ENCODE measurements around the gene MIAT.

Gene MIAT

GRCh38 chr22:26660961-26661578 is 3.7 kb downstream of the MIAT start:
- Histone ChIP-seq H3K4me3 (ENCODE audit: low read depth, low read length) (no peak overlapping the region), H3K4me1 (ENCODE audit: control insufficient read depth, insufficient read depth, low read length) (peaks cover 3% of the 10 kb centered on the region; the same call in 1 of the 2 replicates), H3K36me3 (ENCODE audit: control insufficient read depth in 2 of 2, insufficient read depth in 1 of 2, low read length in 2 of 2) (no peaks in the 10 kb centered on the region), H3K9me3 (ENCODE audit: control insufficient read depth, insufficient read depth, low read depth, low read length) (no peaks in the 10 kb centered on the region), H3K27ac (ENCODE audit: extremely low read depth, low read depth, low read length) (no peak overlapping the region)
- TF ChIP-seq KLF8 (tag by site-specific recombination; IDR thresholded peaks at IDR 0.05) (no peak), ZFHX2 (tag by site-specific recombination; conservative IDR thresholded peaks at IDR 0.05) (no peak), ZFP69B (tag by site-specific recombination; IDR thresholded peaks at IDR 0.05) (peak; percentile 66; the same call in 1 of the 2 replicates), HOXD13 (CRISPR knock-in tag; IDR thresholded peaks at IDR 0.05; ENCODE audit: borderline replicate concordance) (no peak), ZNF777 (tag by site-specific recombination; IDR thresholded peaks at IDR 0.05; ENCODE audit: borderline replicate concordance) (no peak), ZNF692 (tag by site-specific recombination; IDR thresholded peaks at IDR 0.05) (peak; percentile 80), ZNF610 (tag by site-specific recombination; IDR thresholded peaks at IDR 0.05; ENCODE audit: borderline replicate concordance) (no peak)
- TF ChIP-seq, protein P1, sequence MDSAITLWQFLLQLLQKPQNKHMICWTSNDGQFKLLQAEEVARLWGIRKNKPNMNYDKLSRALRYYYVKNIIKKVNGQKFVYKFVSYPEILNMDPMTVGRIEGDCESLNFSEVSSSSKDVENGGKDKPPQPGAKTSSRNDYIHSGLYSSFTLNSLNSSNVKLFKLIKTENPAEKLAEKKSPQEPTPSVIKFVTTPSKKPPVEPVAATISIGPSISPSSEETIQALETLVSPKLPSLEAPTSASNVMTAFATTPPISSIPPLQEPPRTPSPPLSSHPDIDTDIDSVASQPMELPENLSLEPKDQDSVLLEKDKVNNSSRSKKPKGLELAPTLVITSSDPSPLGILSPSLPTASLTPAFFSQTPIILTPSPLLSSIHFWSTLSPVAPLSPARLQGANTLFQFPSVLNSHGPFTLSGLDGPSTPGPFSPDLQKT (IDR thresholded peaks at IDR 0.05; ENCODE audit: borderline replicate concordance, low read depth, low read length) = no peak
- POLR2A ChIA-PET = interaction anchor here (1.0 kb wide), 1 partner anchor 12 kb away, joined by 3 read pairs; no protein-coding TSS in a partner anchor
- CTCF ChIA-PET = interaction anchor here (0.6 to 7.2 kb wide), 6 partner anchors 11 to 1897 kb away, joined by 3 to 61 read pairs (median 4); no protein-coding TSS in a partner anchor

GRCh38 chr22:26662160-26662559 is 4.8 kb downstream of the MIAT start:
- H3K9me3 ChIP-seq (ENCODE audit: control insufficient read depth, insufficient read depth, low read depth, low read length) = no peaks in the 10 kb centered on the region
- ChIA-PET POLR2A (no interaction called here), CTCF (interaction anchor here (0.6 to 7.2 kb wide), 7 partner anchors 11 to 296 kb away, joined by 3 to 61 read pairs (median 4); partner anchors contain the start of genes HPS4 and SRRD)
- no peak overlapping the region for H3K4me3 ChIP-seq (ENCODE audit: low read depth, low read length)
- H3K27ac ChIP-seq (ENCODE audit: extremely low read depth, low read depth, low read length) = no peak overlapping the region
- H3K4me1 ChIP-seq (ENCODE audit: control insufficient read depth, insufficient read depth, low read length) = peaks cover 3% of the 10 kb centered on the region; the same call in 1 of the 2 replicates
- H3K36me3 ChIP-seq (ENCODE audit: control insufficient read depth in 2 of 2, insufficient read depth in 1 of 2, low read length in 2 of 2) = no peaks in the 10 kb centered on the region
- no peak for TF ChIP-seq ZNF37A (tag by site-specific recombination; IDR thresholded peaks at IDR 0.05)
- TF ChIP-seq ZSCAN5A (tag by site-specific recombination; IDR thresholded peaks at IDR 0.05) = no peak
- TF ChIP-seq ZNF555 (tag by site-specific recombination; conservative IDR thresholded peaks at IDR 0.05) = no peak
- TF ChIP-seq, protein P2, sequence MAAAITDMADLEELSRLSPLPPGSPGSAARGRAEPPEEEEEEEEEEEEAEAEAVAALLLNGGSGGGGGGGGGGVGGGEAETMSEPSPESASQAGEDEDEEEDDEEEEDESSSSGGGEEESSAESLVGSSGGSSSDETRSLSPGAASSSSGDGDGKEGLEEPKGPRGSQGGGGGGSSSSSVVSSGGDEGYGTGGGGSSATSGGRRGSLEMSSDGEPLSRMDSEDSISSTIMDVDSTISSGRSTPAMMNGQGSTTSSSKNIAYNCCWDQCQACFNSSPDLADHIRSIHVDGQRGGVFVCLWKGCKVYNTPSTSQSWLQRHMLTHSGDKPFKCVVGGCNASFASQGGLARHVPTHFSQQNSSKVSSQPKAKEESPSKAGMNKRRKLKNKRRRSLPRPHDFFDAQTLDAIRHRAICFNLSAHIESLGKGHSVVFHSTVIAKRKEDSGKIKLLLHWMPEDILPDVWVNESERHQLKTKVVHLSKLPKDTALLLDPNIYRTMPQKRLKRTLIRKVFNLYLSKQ (tag by site-specific recombination; IDR thresholded peaks at IDR 0.05; ENCODE audit: borderline replicate concordance) = no peak
- TF ChIP-seq ZNF311 (tag by site-specific recombination; IDR thresholded peaks at IDR 0.05; ENCODE audit: borderline replicate concordance) = no peak
- no peak for TF ChIP-seq ZNF629 (tag by site-specific recombination; IDR thresholded peaks at IDR 0.05)
- TF ChIP-seq REST (tag by site-specific recombination; IDR thresholded peaks at IDR 0.05) = no peak
- TF ChIP-seq ZNF548 (tag by site-specific recombination; IDR thresholded peaks at IDR 0.05) = no peak
- TF ChIP-seq PRDM10 (tag by site-specific recombination; IDR thresholded peaks at IDR 0.05) = no peak
- TF ChIP-seq ZNF114 (tag by site-specific recombination; IDR thresholded peaks at IDR 0.05) = no peak
- no peak for TF ChIP-seq ZNF785 (tag by site-specific recombination; IDR thresholded peaks at IDR 0.05)
- TF ChIP-seq KLF9 (tag by site-specific recombination; IDR thresholded peaks at IDR 0.05; ENCODE audit: low read depth) = no peak
- no peak for TF ChIP-seq ZNF23 (tag by site-specific recombination; IDR thresholded peaks at IDR 0.05; ENCODE audit: borderline replicate concordance)

Measured in HEK293 (cell line).